C4-2B (cell line): ENCODE results near the gene DKC1.
A peak's percentile ranks its signal among the peaks of the same experiment; 100 is the strongest.

Experiments used
- H3K27ac ChIP-seq: fragments of 450-650 bp; 2 replicates; pipeline ENCODE4 v1.5.1; 2017
- CTCF ChIP-seq: fragments of 450-650 bp; conservative IDR thresholded peaks from 2 replicates; pipeline ENCODE4 v1.5.1; 2017; ENCODE audit warnings: mild to moderate bottlenecking
- ZFX ChIP-seq: fragments of 450-650 bp; IDR thresholded peaks from 2 replicates; pipeline ENCODE4 v1.6.1; 2017

The DKC1 gene

GRCh38 chrX:154762537-154763296, at the start of gene DKC1:
TSS of gene DKC1 (plus strand) at chrX:154762864. CDS start at chrX:154762966, 102 bp downstream.
- H3K27ac ChIP-seq = peak within 1 kb of the TSS; percentile 87
- peak; percentile 75 for TF ChIP-seq ZFX
- TF ChIP-seq CTCF = no peak

- peak; percentile 76 for TF ChIP-seq CTCF
- no peak for TF ChIP-seq ZFX
- no peak overlapping the region for H3K27ac ChIP-seq
These were observed 47.7 kb upstream of the DKC1 start for GRCh38 chrX:154714925-154715324.

GRCh38 chrX:154715825-154716224, 46.8 kb upstream of the DKC1 start:
- TF ChIP-seq CTCF (no peak), ZFX (no peak)
- no peak overlapping the region for H3K27ac ChIP-seq

GRCh38 chrX:154717824-154718223, 44.8 kb upstream of the DKC1 start:
- H3K27ac ChIP-seq = no peak overlapping the region

GRCh38 chrX:154718616-154719015, 44.0 kb upstream of the DKC1 start:
- TF ChIP-seq ZFX (no peak), CTCF (no peak)
- no peak overlapping the region for H3K27ac ChIP-seq

More at GRCh38 chrX:154717824-154718223, 44.8 kb upstream of the DKC1 start:
- TF ChIP-seq ZFX (no peak), CTCF (no peak)

DNA sequence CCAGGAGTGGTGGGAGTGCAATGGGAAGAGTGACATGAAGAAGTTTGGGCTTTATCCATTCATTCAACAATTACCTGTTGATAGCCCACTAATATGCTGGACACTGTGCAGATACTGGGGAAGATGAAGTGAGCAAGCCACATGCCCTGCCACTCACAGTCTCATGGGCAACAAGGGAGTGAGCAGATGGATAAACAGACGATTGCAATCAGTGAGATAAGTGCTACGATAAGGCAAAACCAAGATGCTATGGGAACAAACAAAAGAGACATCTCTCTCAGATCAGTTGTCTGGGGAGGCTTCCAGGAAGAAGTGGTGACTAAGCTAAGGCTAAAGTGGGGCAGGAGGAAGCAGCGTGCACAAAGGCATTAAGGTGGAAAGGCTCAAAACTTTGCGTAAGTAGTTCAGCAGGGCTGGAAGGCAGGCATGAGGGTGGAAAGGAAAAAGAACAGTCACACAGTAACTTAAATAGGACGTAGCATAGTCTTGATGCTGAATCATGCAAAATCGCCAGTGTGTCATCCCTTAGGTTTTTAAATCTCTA, 43.5 kb upstream of the DKC1 start:
- H3K27ac ChIP-seq = no peak overlapping the region
- TF ChIP-seq CTCF (no peak), ZFX (no peak)

GRCh38 chrX:154720067-154720466, 42.6 kb upstream of the DKC1 start:
- no peak for TF ChIP-seq CTCF
- no peak overlapping the region for H3K27ac ChIP-seq
